OCI-LY7 (cell line): ENCODE data around the gene ARFGAP3. TPM values are rescaled to one million over a fixed set of nuclear protein-coding genes. Genes with fewer than 3 reads are reported as not detected.

ENCODE experiments used
- Bru-seq: library from RNA; stranded (reverse); fragments of 400-500 nt; gene quantifications from one replicate; lab custom pipeline; 2021; lab: Mats Ljungman, UMichigan
- BruChase-seq, 2 experiments: library from RNA; stranded (reverse); fragments of 400-500 nt; gene quantifications; one replicate each; lab custom pipeline; 2021; lab: Mats Ljungman, UMichigan
- BruUV-seq: library from RNA; stranded (reverse); fragments of 400-500 nt; replicated peaks from 2 replicates; lab custom pipeline; 2021; lab: Mats Ljungman, UMichigan
- CTCF ChIA-PET: fragments of 300-600 bp; sonication (Branson Sonifier 250); formaldehyde crosslinking; loops from one replicate; lab custom pipeline; 2022; ENCODE audit warnings: antibody characterized with exemption; ENCODE audit not compliant: unreplicated experiment; lab: Charles Lee
- POLR2A ChIA-PET: fragments of 300-600 bp; sonication (Branson Sonifier 250); formaldehyde crosslinking; loops from one replicate; lab custom pipeline; 2022; ENCODE audit warnings: antibody characterized with exemption; lab: Charles Lee
- DNase-seq: peaks from one replicate; pipeline ENCODE4 v3.0.0-alpha.2; 2015; ENCODE audit warnings: low spot score
- H2AFZ ChIP-seq: fragments of 200-600 bp; sonication (generic), shearing (Covaris generic); 2 replicates; pipeline ENCODE4 v1.6.1; 2014; ENCODE audit warnings: mild to moderate bottlenecking, antibody characterized with exemption, low read length, moderate library complexity
- H3K27ac ChIP-seq: fragments of 200-600 bp; sonication (generic); 2 replicates; pipeline ENCODE4 v1.5.1; 2014; ENCODE audit warnings: mixed run types, low read depth, mild to moderate bottlenecking, moderate library complexity, low read length, inconsistent platforms; ENCODE audit not compliant: poor library complexity, severe bottlenecking
- H3K36me3 ChIP-seq: fragments of 200-600 bp; sonication (generic); 2 replicates; pipeline ENCODE4 v1.6.1; 2014; ENCODE audit warnings: mild to moderate bottlenecking, antibody characterized with exemption, low read length, moderate library complexity, mixed read lengths; ENCODE audit not compliant: insufficient read depth
- H3K4me1 ChIP-seq: fragments of 200-600 bp; sonication (generic); 2 replicates; pipeline ENCODE4 v1.5.1; 2014; ENCODE audit warnings: mild to moderate bottlenecking, low read length; ENCODE audit not compliant: insufficient read depth, poor library complexity, severe bottlenecking
- H3K4me2 ChIP-seq: fragments of 200-600 bp; sonication (generic); 2 replicates; pipeline ENCODE4 v1.6.1; 2014; ENCODE audit warnings: mild to moderate bottlenecking, low read length
- H3K4me3 ChIP-seq: fragments of 200-600 bp; sonication (generic); 2 replicates; pipeline ENCODE4 v1.5.1; 2014; ENCODE audit warnings: mild to moderate bottlenecking, low read depth, low read length; ENCODE audit not compliant: poor library complexity, severe bottlenecking
- H3K79me2 ChIP-seq: fragments of 200-600 bp; sonication (generic); 2 replicates; pipeline ENCODE4 v1.6.1; 2016; ENCODE audit warnings: low read depth, mild to moderate bottlenecking, low read length, moderate library complexity, mixed read lengths; ENCODE audit not compliant: insufficient read depth
- H3K9me2 ChIP-seq: fragments of 200-600 bp; sonication (generic); 2 replicates; pipeline ENCODE4 v1.6.1; 2016; ENCODE audit warnings: mild to moderate bottlenecking, low read length, mixed read lengths; ENCODE audit not compliant: insufficient read depth
- H3K9me3 ChIP-seq: fragments of 200-600 bp; sonication (generic); 2 replicates; pipeline ENCODE4 v1.6.1; 2014; ENCODE audit warnings: mild to moderate bottlenecking, mixed run types, low read length, mixed read lengths
- H4K20me1 ChIP-seq: fragments of 200-600 bp; sonication (generic); 2 replicates; pipeline ENCODE4 v1.6.1; 2014; ENCODE audit warnings: mild to moderate bottlenecking, antibody characterized with exemption, low read length, moderate library complexity, mixed read lengths; ENCODE audit not compliant: insufficient read depth
- EZH2phosphoT487 ChIP-seq: fragments of 200-600 bp; sonication (generic); IDR thresholded peaks from 2 replicates; pipeline ENCODE4 v1.6.1; 2018; ENCODE audit warnings: low read depth, borderline replicate concordance, mild to moderate bottlenecking, mixed run types, antibody characterized with exemption, low read length, moderate library complexity, mixed read lengths
- intact Hi-C: fragments of 100-400 bp; cut with micrococcal nuclease; formaldehyde crosslinking; loops from one replicate; pipeline ENCODE4 v1.10.0; 2022; ENCODE audit not compliant: unreplicated experiment
- long read RNA-seq: library from polyadenylated mRNA; stranded (forward); transcript quantifications from one replicate; pipeline ENCODE4 v2.0.0, GENCODE V29; 2022
- total RNA-seq, 2 experiments: library from RNA; depleted of rRNA in 1 of 2; stranded (reverse); fragments of >200 nt in 1 of 2; shearing (Covaris generic) in 1 of 2; gene quantifications; 2 replicates each; pipeline ENCODE4 v1.2.3, GENCODE V29; 2014 to 2022
- TF ChIP-seq, protein P1 (sequence below): fragments of 200-600 bp; sonication (generic); conservative IDR thresholded peaks from 2 replicates; pipeline ENCODE4 v1.5.1; 2014; ENCODE audit warnings: mild to moderate bottlenecking, antibody characterized with exemption, low read length, moderate library complexity, mixed read lengths

The ARFGAP3 gene, protein sequence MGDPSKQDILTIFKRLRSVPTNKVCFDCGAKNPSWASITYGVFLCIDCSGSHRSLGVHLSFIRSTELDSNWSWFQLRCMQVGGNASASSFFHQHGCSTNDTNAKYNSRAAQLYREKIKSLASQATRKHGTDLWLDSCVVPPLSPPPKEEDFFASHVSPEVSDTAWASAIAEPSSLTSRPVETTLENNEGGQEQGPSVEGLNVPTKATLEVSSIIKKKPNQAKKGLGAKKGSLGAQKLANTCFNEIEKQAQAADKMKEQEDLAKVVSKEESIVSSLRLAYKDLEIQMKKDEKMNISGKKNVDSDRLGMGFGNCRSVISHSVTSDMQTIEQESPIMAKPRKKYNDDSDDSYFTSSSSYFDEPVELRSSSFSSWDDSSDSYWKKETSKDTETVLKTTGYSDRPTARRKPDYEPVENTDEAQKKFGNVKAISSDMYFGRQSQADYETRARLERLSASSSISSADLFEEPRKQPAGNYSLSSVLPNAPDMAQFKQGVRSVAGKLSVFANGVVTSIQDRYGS
- 24.2 and 29.9 TPM in 2 replicates for total RNA-seq (2014; rRNA removed; shearing (Covaris generic))
- 47.0 and 49.0 TPM in 2 replicates for total RNA-seq (2022)
- Bru-seq, nascent RNA: percentile 65 among the genes with signal in this experiment
- percentile 67 among the genes with signal in this experiment for BruChase-seq, experiment 1, labeled RNA remaining after a 6-hour chase
- BruChase-seq, experiment 2, labeled RNA remaining after a 2-hour chase: percentile 67 among the genes with signal in this experiment
- long read RNA-seq, transcript ARFGAP3-201 (16 exons, 2,857 nt): major isoform, 107 of 174 reads
- long read RNA-seq, partial matches to known transcripts: 9 of 174 reads
- long read RNA-seq, other reads (novel, unspliced or antisense): 58 of 174 reads

DNA sequence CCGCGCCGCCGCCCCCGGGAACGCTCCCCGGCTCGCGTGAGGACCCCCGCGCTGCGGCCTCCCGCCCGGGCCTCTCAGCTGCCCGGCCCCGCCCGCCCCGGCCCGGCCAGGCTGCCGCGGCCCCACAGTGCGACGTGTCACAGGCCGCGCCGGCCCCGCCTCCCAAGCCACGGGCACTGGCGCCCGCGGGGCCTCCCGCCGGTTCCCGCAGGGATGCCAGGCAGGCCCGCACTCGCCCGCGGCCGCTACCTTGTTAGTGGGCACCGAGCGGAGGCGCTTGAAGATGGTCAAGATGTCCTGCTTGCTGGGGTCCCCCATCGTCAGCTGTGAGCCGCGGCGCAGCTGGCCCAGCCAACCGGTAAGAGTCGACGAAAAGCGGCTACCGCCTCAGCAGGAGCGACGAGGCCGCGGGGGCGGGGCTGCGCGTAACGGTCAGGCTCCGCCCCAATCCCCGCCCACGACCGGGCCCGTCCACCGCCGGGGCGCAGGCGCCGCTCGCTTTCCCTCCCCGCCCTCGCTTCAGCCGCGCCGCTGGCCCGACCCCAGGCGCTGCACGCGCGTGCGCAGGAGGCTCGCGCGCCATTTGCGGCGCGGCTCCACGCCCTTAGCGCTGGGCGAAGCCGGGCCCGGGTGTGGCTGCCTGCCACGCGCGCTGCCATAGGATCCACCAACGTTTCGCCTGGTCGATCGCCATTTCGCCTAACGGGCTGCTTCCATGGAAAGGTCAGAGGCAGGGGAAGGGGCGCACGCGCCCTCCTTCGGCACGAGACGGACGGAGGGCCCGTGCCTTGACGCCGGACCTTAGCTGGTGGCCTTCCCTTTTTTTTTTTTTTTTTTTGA, at the start of gene ARFGAP3:
ARFGAP3 (minus strand) TSS at position 409 of the 840 bp plus-strand sequence; CDS start at position 318, 91 bp downstream.
- no TSS peak for BruUV-seq
- peak within 1 kb of the TSS; percentile 86 for H3K4me2 ChIP-seq
- intact Hi-C loops: loop anchor here (5.0 kb wide), 1 partner anchor 230 kb away; the partner anchor contains the start of gene TTLL1
- H3K9me3 ChIP-seq: no peaks in the 10 kb centered on the region
- H3K79me2 ChIP-seq: peaks cover 8% of the 10 kb centered on the region; the same call in 1 of the 2 replicates
- H3K9me2 ChIP-seq: no peaks in the 10 kb centered on the region
- ChIA-PET POLR2A (interaction anchor here (0.6 to 1.2 kb wide), 4 partner anchors 13 to 458 kb away, joined by 3 to 4 read pairs (median 3); no protein-coding TSS in a partner anchor), CTCF (interaction anchor here (2.9 kb wide), 1 partner anchor 11 kb away, joined by 11 read pairs; no protein-coding TSS in a partner anchor)
- no peaks in the 10 kb centered on the region; the same call in 1 of the 2 replicates for H3K36me3 ChIP-seq
- peaks cover 21% of the 10 kb centered on the region for H3K4me1 ChIP-seq
- H4K20me1 ChIP-seq: no peaks in the 10 kb centered on the region
- H2AFZ ChIP-seq: peak within 1 kb of the TSS; percentile 80
- TF ChIP-seq, protein P1, sequence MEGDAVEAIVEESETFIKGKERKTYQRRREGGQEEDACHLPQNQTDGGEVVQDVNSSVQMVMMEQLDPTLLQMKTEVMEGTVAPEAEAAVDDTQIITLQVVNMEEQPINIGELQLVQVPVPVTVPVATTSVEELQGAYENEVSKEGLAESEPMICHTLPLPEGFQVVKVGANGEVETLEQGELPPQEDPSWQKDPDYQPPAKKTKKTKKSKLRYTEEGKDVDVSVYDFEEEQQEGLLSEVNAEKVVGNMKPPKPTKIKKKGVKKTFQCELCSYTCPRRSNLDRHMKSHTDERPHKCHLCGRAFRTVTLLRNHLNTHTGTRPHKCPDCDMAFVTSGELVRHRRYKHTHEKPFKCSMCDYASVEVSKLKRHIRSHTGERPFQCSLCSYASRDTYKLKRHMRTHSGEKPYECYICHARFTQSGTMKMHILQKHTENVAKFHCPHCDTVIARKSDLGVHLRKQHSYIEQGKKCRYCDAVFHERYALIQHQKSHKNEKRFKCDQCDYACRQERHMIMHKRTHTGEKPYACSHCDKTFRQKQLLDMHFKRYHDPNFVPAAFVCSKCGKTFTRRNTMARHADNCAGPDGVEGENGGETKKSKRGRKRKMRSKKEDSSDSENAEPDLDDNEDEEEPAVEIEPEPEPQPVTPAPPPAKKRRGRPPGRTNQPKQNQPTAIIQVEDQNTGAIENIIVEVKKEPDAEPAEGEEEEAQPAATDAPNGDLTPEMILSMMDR: no peak
- TF ChIP-seq EZH2phosphoT487: no peak
- DNase-seq: peak; percentile 92
- H3K27ac ChIP-seq: peak within 1 kb of the TSS; percentile 28
- peak within 1 kb of the TSS; percentile 74 for H3K4me3 ChIP-seq

DNA sequence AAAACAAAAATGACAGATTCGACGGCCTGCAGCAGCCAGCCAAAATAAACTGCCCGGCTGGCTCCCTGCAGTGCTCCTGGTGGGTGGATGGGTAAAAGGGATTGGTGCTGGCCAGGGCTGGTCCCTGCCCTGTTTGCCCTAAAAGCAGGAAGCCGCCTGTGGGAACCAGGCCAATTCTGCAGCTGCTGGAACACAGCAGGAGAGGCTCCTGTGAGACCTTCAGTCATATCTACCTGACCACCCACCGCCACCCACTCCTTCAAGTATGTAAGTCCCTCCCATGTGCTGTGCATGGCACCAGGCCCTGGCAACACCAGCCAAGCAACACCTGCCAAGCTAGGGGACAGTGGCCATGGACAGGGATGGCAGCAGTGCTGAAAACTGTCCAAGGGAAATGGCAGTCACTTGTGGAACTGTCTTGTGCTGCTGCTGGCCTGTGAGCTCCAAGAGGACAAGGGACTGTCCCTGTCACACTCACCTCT, 48.7 kb upstream of the ARFGAP3 start:
- Histone ChIP-seq H3K9me3 (no peaks in the 10 kb centered on the region), H3K4me1 (no peaks in the 10 kb centered on the region), H3K4me3 (no peak overlapping the region), H3K9me2 (no peaks in the 10 kb centered on the region), H3K4me2 (no peak overlapping the region), H3K36me3 (no peaks in the 10 kb centered on the region), H4K20me1 (no peaks in the 10 kb centered on the region), H2AFZ (no peak overlapping the region), H3K79me2 (no peaks in the 10 kb centered on the region), H3K27ac (no peak overlapping the region)
- DNase-seq: no peak
- ChIA-PET CTCF (no interaction called here), POLR2A (no interaction called here)
- TF ChIP-seq, protein P1: no peak
- no peak for TF ChIP-seq EZH2phosphoT487
- BruUV-seq: no TSS peak
- intact Hi-C loops: no loop called here
